ENCODE results near the gene DNASE2B.

DNA sequence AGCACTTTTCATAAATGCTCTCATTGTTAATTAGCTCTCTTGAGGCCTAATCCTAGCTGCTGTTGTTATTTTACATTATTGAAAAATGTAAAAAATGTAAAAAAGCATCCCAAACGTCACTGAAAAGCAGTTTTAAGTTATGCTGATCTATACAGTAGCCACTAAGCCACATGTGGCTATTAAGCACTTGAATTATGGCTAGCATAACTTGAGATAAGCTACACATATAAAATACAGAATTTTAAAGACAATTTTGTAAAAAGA lies 18.4 kb upstream of the DNASE2B start:
- TF ChIP-seq SUZ12 (IDR thresholded peaks at IDR 0.05; ENCODE audit: extremely low read depth, insufficient read depth, insufficient read length) (no peak), ZNF274 (IDR thresholded peaks at IDR 0.05; ENCODE audit: low read depth, low read length) (no peak)

Measured in NT2/D1 (cell line).